HepG2 (cell line): ENCODE results near the gene IL31. TPM values are rescaled to one million over a fixed set of nuclear protein-coding genes. Genes with fewer than 3 reads are reported as not detected.

Source experiments
- EZH2 ChIP-seq: conservative IDR thresholded peaks from 2 replicates; pipeline ENCODE4 v1.6.1; 2012; ENCODE audit warnings: mild to moderate bottlenecking, low read depth, low read length, moderate library complexity
- FLYWCH1 ChIP-seq: sonication (generic); formaldehyde crosslinking; IDR thresholded peaks from 2 replicates; pipeline ENCODE4 v1.8.1; 2023; ENCODE audit warnings: mild to moderate bottlenecking, missing genetic modification reagents
- LCORL ChIP-seq, 2 experiments: fragments of 450-650 bp in 1 of 2; sonication (generic) in 1 of 2; formaldehyde crosslinking in 1 of 2; IDR thresholded peaks; 2 replicates each; pipeline versions ENCODE4 v1.5.0 to v1.6.1; 2017 to 2020; ENCODE audit warnings: antibody characterized with exemption in 1 of 2, missing genetic modification reagents in 1 of 2
- NFKB2 ChIP-seq: sonication (generic); formaldehyde crosslinking; IDR thresholded peaks from 2 replicates; pipeline ENCODE4 v1.4.0; 2020; ENCODE audit warnings: missing genetic modification reagents, borderline replicate concordance
- PCBP2 ChIP-seq: fragments of 200-400 bp; formaldehyde crosslinking; optimal IDR thresholded peaks from 2 replicates; pipeline ENCODE3; 2018; ENCODE audit warnings: low read length, low read depth; ENCODE audit not compliant: poor library complexity, severe bottlenecking
- POGZ ChIP-seq: sonication (generic); formaldehyde crosslinking; IDR thresholded peaks from 2 replicates; pipeline ENCODE4 v1.4.0; 2020; ENCODE audit warnings: mild to moderate bottlenecking, missing genetic modification reagents
- RAD21 ChIP-seq: fragments of 450-650 bp; formaldehyde crosslinking; IDR thresholded peaks from 2 replicates; pipeline ENCODE4 v1.5.0; 2020; ENCODE audit warnings: mild to moderate bottlenecking
- SMC3 ChIP-seq: IDR thresholded peaks from 2 replicates; pipeline ENCODE4 v1.6.1; 2011; ENCODE audit warnings: low read length, improper control_type of control experiment
- XRCC5 ChIP-seq: fragments of 200-400 bp; formaldehyde crosslinking; optimal IDR thresholded peaks from 2 replicates; pipeline ENCODE3; 2017; ENCODE audit warnings: mild to moderate bottlenecking, low read length
- ZMYM2 ChIP-seq: sonication (generic); formaldehyde crosslinking; IDR thresholded peaks from 2 replicates; pipeline ENCODE4 v1.8.0; 2022; ENCODE audit warnings: mild to moderate bottlenecking, missing genetic modification reagents
- ZNF282 ChIP-seq: fragments of 450-650 bp; IDR thresholded peaks from 2 replicates; pipeline ENCODE4 v1.6.1; 2018; ENCODE audit not compliant: partially characterized antibody
- ZNF292 ChIP-seq: sonication (generic); formaldehyde crosslinking; IDR thresholded peaks from 2 replicates; pipeline ENCODE4 v1.8.1; 2022; ENCODE audit warnings: mild to moderate bottlenecking, low read depth, missing genetic modification reagents, borderline replicate concordance
- ZNF792 ChIP-seq: IDR thresholded peaks from 2 replicates; pipeline ENCODE4 v1.6.1; 2016
- polyA plus RNA-seq, 8 experiments: library from polyadenylated mRNA; depleted of rRNA in 3 of 8; stranded (reverse) in 7 of 8; unstranded in 1 of 8; fragments of >200 nt; fragmentation: Illumina TruSeq in 4 of 8; extraction: Trizol in 4 of 8; gene quantifications; 2 replicates each; pipeline versions ENCODE4 v1.2.1 to v1.2.3, GENCODE V29; 2011 to 2016; ENCODE audit warnings: low read depth in 4 of 8, missing spikeins in 1 of 8, mixed read lengths in 1 of 8; ENCODE audit not compliant: insufficient read depth in 1 of 8
- total RNA-seq, 5 experiments: library from RNA; depleted of rRNA; stranded (reverse); fragments of >200 nt; fragmentation: Illumina TruSeq; extraction: Trizol; gene quantifications; 2 replicates each; pipeline ENCODE4 v1.2.3, GENCODE V29; 2016; ENCODE audit warnings: low read depth in 1 of 5
- TF ChIP-seq, protein P1 (sequence below): sonication (generic); formaldehyde crosslinking; IDR thresholded peaks from 2 replicates; pipeline ENCODE4 v1.8.0; 2022; ENCODE audit warnings: missing genetic modification reagents, mild to moderate bottlenecking, moderate library complexity, borderline replicate concordance
- TF ChIP-seq, protein P2 (sequence below): sonication (generic); formaldehyde crosslinking; IDR thresholded peaks from 2 replicates; pipeline ENCODE4 v1.4.0; 2020; ENCODE audit warnings: missing genetic modification reagents, borderline replicate concordance
- TF ChIP-seq, protein P3 (sequence below): sonication (generic); formaldehyde crosslinking; IDR thresholded peaks from 2 replicates; pipeline ENCODE4 v1.5.0; 2020; ENCODE audit warnings: missing genetic modification reagents
- TF ChIP-seq, protein P4 (sequence below): sonication (generic); formaldehyde crosslinking; IDR thresholded peaks from 2 replicates; pipeline ENCODE4 v1.5.1; 2020; ENCODE audit warnings: mild to moderate bottlenecking, missing genetic modification reagents, moderate library complexity
- TF ChIP-seq, protein P5 (sequence below): sonication (generic); formaldehyde crosslinking; IDR thresholded peaks from 2 replicates; pipeline ENCODE4 v1.5.0; 2020; ENCODE audit warnings: missing genetic modification reagents

The IL31 gene
- total and polyA plus RNA-seq, 2 of the 13 experiments (the other 11 are each of a cell fraction or from before 2014, with no cell fraction given), result not detected

DNA sequence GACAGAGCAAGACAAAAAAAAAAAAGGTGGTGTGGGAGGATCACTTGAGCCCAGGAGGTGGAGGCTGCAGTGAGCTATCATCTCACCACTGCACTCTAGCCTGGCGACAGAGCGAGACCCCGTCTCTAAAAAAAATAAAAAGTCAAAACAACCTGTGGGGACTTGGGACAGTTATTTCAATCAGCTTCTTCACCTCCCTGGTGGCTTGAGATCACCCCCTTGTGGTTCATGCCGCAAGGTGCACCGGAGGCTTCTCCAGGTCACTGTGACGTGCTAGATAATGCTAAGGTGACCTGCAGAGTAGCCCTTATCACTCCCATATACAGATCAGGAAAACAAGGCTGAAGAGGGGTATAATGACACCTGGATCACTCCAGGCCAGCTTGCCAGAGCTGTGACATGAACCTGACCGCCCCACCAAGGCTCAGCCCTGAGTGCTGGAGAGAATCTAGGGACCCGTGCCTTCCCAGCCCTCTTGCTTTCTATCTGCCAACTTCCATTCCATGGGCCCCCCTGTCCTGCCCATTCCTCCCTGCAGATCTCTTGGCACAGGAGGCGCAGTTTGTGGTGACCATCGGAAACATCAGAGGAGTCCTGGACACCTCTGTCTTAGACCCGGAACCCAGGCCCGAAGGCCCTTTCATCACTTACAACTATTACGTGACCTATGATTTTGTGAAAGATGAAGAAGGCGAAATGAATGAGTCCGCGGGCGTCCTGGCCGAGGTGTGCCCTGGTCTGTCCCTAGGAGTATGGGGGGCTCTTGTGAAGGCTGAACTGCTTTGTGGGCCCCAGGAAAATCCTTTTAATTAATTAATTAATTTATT, 17.0 kb upstream of the IL31 start (continued):
- TF ChIP-seq, protein P1, sequence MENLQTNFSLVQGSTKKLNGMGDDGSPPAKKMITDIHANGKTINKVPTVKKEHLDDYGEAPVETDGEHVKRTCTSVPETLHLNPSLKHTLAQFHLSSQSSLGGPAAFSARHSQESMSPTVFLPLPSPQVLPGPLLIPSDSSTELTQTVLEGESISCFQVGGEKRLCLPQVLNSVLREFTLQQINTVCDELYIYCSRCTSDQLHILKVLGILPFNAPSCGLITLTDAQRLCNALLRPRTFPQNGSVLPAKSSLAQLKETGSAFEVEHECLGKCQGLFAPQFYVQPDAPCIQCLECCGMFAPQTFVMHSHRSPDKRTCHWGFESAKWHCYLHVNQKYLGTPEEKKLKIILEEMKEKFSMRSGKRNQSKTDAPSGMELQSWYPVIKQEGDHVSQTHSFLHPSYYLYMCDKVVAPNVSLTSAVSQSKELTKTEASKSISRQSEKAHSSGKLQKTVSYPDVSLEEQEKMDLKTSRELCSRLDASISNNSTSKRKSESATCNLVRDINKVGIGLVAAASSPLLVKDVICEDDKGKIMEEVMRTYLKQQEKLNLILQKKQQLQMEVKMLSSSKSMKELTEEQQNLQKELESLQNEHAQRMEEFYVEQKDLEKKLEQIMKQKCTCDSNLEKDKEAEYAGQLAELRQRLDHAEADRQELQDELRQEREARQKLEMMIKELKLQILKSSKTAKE (CRISPR knock-in tag), result no peak
- no peak for TF ChIP-seq POGZ
- no peak for TF ChIP-seq ZNF792 (CRISPR knock-in tag)
- no peak for TF ChIP-seq ZNF292
- TF ChIP-seq ZMYM2 (CRISPR knock-in tag), result no peak
- no peak for TF ChIP-seq FLYWCH1 (CRISPR knock-in tag)
- TF ChIP-seq LCORL (IDR thresholded peaks at IDR 0.05), result no peak
- TF ChIP-seq LCORL (CRISPR knock-in tag; IDR thresholded peaks at IDR 0.05), result 0 out of 2 replicates have a peak, but pooled peaks have one; percentile 17
- TF ChIP-seq NFKB2, result no peak
- TF ChIP-seq RAD21, result peak; percentile 83
- TF ChIP-seq ZNF282, result no peak
- peak; percentile 41 for TF ChIP-seq XRCC5
- TF ChIP-seq, protein P2, sequence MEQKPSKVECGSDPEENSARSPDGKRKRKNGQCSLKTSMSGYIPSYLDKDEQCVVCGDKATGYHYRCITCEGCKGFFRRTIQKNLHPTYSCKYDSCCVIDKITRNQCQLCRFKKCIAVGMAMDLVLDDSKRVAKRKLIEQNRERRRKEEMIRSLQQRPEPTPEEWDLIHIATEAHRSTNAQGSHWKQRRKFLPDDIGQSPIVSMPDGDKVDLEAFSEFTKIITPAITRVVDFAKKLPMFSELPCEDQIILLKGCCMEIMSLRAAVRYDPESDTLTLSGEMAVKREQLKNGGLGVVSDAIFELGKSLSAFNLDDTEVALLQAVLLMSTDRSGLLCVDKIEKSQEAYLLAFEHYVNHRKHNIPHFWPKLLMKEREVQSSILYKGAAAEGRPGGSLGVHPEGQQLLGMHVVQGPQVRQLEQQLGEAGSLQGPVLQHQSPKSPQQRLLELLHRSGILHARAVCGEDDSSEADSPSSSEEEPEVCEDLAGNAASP (CRISPR knock-in tag), result no peak
- TF ChIP-seq, protein P3, sequence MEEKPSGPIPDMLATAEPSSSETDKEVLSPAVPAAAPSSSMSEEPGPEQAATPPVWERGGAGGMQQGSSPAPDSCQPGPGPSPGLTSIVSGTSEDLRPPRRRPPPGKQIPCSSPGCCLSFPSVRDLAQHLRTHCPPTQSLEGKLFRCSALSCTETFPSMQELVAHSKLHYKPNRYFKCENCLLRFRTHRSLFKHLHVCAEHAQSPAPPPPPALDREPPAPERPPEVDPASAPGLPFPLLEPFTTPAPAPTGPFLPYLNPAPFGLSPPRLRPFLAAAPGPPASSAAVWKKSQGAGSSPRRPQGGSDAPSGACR (CRISPR knock-in tag), result no peak
- TF ChIP-seq, protein P4, sequence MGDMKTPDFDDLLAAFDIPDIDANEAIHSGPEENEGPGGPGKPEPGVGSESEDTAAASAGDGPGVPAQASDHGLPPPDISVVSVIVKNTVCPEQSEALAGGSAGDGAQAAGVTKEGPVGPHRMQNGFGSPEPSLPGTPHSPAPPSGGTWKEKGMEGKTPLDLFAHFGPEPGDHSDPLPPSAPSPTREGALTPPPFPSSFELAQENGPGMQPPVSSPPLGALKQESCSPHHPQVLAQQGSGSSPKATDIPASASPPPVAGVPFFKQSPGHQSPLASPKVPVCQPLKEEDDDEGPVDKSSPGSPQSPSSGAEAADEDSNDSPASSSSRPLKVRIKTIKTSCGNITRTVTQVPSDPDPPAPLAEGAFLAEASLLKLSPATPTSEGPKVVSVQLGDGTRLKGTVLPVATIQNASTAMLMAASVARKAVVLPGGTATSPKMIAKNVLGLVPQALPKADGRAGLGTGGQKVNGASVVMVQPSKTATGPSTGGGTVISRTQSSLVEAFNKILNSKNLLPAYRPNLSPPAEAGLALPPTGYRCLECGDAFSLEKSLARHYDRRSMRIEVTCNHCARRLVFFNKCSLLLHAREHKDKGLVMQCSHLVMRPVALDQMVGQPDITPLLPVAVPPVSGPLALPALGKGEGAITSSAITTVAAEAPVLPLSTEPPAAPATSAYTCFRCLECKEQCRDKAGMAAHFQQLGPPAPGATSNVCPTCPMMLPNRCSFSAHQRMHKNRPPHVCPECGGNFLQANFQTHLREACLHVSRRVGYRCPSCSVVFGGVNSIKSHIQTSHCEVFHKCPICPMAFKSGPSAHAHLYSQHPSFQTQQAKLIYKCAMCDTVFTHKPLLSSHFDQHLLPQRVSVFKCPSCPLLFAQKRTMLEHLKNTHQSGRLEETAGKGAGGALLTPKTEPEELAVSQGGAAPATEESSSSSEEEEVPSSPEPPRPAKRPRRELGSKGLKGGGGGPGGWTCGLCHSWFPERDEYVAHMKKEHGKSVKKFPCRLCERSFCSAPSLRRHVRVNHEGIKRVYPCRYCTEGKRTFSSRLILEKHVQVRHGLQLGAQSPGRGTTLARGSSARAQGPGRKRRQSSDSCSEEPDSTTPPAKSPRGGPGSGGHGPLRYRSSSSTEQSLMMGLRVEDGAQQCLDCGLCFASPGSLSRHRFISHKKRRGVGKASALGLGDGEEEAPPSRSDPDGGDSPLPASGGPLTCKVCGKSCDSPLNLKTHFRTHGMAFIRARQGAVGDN (CRISPR knock-in tag), result no peak
- TF ChIP-seq, protein P5, sequence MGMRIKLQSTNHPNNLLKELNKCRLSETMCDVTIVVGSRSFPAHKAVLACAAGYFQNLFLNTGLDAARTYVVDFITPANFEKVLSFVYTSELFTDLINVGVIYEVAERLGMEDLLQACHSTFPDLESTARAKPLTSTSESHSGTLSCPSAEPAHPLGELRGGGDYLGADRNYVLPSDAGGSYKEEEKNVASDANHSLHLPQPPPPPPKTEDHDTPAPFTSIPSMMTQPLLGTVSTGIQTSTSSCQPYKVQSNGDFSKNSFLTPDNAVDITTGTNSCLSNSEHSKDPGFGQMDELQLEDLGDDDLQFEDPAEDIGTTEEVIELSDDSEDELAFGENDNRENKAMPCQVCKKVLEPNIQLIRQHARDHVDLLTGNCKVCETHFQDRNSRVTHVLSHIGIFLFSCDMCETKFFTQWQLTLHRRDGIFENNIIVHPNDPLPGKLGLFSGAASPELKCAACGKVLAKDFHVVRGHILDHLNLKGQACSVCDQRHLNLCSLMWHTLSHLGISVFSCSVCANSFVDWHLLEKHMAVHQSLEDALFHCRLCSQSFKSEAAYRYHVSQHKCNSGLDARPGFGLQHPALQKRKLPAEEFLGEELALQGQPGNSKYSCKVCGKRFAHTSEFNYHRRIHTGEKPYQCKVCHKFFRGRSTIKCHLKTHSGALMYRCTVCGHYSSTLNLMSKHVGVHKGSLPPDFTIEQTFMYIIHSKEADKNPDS, result no peak
- no peak for TF ChIP-seq PCBP2
- TF ChIP-seq EZH2, result no peak
- peak; percentile 92 for TF ChIP-seq SMC3
